Liver (tissue), 9 donors: ENCODE data around the gene CAPSL. TPM values are rescaled to one million over a fixed set of nuclear protein-coding genes. Genes with fewer than 3 reads are reported as not detected.

Source experiments
- DNase-seq: peaks from one replicate; pipeline ENCODE4 v3.0.0-alpha.2; 2017; ENCODE audit warnings: low spot score
- H3K27ac ChIP-seq, 2 donors: one replicate each; pipeline ENCODE4 v1.7.0; 2013; ENCODE audit warnings: inconsistent platforms in 2 of 2, low read length in 2 of 2, control low read depth in 1 of 2, low read depth in 1 of 2, mild to moderate bottlenecking in 1 of 2
- H3K27me3 ChIP-seq, 4 donors: one replicate each; pipeline versions ENCODE4 v1.6.1 to v1.7.0; 2013; ENCODE audit warnings: low read length in 3 of 4, inconsistent platforms in 1 of 4, mild to moderate bottlenecking in 1 of 4, moderate library complexity in 1 of 4; ENCODE audit not compliant: control insufficient read depth in 4 of 4, insufficient read depth in 4 of 4
- H3K36me3 ChIP-seq, 4 donors: one replicate each; pipeline versions ENCODE4 v1.6.1 to v1.7.0; 2013; ENCODE audit warnings: low read length in 3 of 4, mild to moderate bottlenecking in 3 of 4, low read depth in 1 of 4, moderate library complexity in 1 of 4; ENCODE audit not compliant: control insufficient read depth in 4 of 4, insufficient read depth in 3 of 4
- H3K4me1 ChIP-seq, 4 donors: one replicate each; pipeline versions ENCODE4 v1.6.1 to v1.7.0; 2013; ENCODE audit warnings: low read length in 3 of 4, mild to moderate bottlenecking in 3 of 4, moderate library complexity in 1 of 4; ENCODE audit not compliant: control insufficient read depth in 4 of 4, insufficient read depth in 4 of 4
- H3K4me3 ChIP-seq, 3 donors: one replicate each; pipeline versions ENCODE4 v1.6.1 to v1.7.0; 2013; ENCODE audit warnings: low read length in 3 of 3, control low read depth in 1 of 3, low read depth in 1 of 3, mild to moderate bottlenecking in 1 of 3
- H3K9ac ChIP-seq, 2 donors: one replicate each; pipeline ENCODE4 v1.7.0; 2013; ENCODE audit warnings: low read length in 2 of 2, mild to moderate bottlenecking in 2 of 2, moderate library complexity in 2 of 2, control low read depth in 1 of 2, low read depth in 1 of 2
- H3K9me3 ChIP-seq, 4 donors: one replicate each; pipeline versions ENCODE4 v1.6.1 to v1.7.0; 2013; ENCODE audit warnings: low read length in 3 of 4; ENCODE audit not compliant: control insufficient read depth in 4 of 4
- ATF3 ChIP-seq: IDR thresholded peaks from 2 replicates; pipeline ENCODE4 v1.6.1; 2016; ENCODE audit warnings: antibody characterized with exemption
- CTCF ChIP-seq: fragments of 150-350 bp; IDR thresholded peaks from 2 replicates; pipeline ENCODE4 v1.5.1; 2017; ENCODE audit warnings: improper control_type of control experiment, low read depth, low read length; ENCODE audit not compliant: missing input control
- EGR1 ChIP-seq, 2 donors: IDR thresholded peaks; 2 replicates each; pipeline ENCODE4 v1.6.1; 2016 to 2018; ENCODE audit warnings: antibody characterized with exemption in 2 of 2, low read depth in 2 of 2
- FOXA1 ChIP-seq: IDR thresholded peaks from 2 replicates; pipeline ENCODE4 v1.6.1; 2016; ENCODE audit warnings: antibody characterized with exemption
- FOXA2 ChIP-seq: IDR thresholded peaks from 2 replicates; pipeline ENCODE4 v1.6.1; 2016; ENCODE audit warnings: antibody characterized with exemption
- GABPA ChIP-seq, 2 donors: IDR thresholded peaks in 1 of 2; conservative IDR thresholded peaks in 1 of 2; 2 replicates each; pipeline ENCODE4 v1.6.1; 2016; ENCODE audit warnings: antibody characterized with exemption in 2 of 2, mild to moderate bottlenecking in 1 of 2, moderate library complexity in 1 of 2
- HNF4G ChIP-seq: IDR thresholded peaks from 2 replicates; pipeline ENCODE4 v1.6.1; 2016; ENCODE audit warnings: antibody characterized with exemption
- JUND ChIP-seq, 2 donors: IDR thresholded peaks; 2 replicates each; pipeline ENCODE4 v1.6.1; 2016; ENCODE audit warnings: antibody characterized with exemption in 2 of 2
- MAX ChIP-seq: IDR thresholded peaks from 2 replicates; pipeline ENCODE4 v1.6.1; 2016; ENCODE audit warnings: antibody characterized with exemption
- NR2F2 ChIP-seq: IDR thresholded peaks from 2 replicates; pipeline ENCODE4 v1.6.1; 2016; ENCODE audit warnings: antibody characterized with exemption
- RAD21 ChIP-seq, 2 donors: IDR thresholded peaks; 2 replicates each; pipeline ENCODE4 v1.6.1; 2016; ENCODE audit warnings: antibody characterized with exemption in 2 of 2, mild to moderate bottlenecking in 2 of 2
- REST ChIP-seq: IDR thresholded peaks from 2 replicates; pipeline ENCODE4 v1.6.1; 2016; ENCODE audit warnings: antibody characterized with exemption, mild to moderate bottlenecking
- RXRA ChIP-seq, 2 donors: IDR thresholded peaks; 2 replicates each; pipeline ENCODE4 v1.6.1; 2017 to 2018; ENCODE audit warnings: antibody characterized with exemption in 2 of 2, mild to moderate bottlenecking in 1 of 2
- SP1 ChIP-seq: IDR thresholded peaks from 2 replicates; pipeline ENCODE4 v1.6.1; 2018; ENCODE audit warnings: antibody characterized with exemption, mild to moderate bottlenecking
- TAF1 ChIP-seq: conservative IDR thresholded peaks from 2 replicates; pipeline ENCODE4 v1.6.1; 2016; ENCODE audit warnings: antibody characterized with exemption, mild to moderate bottlenecking
- YY1 ChIP-seq: IDR thresholded peaks from 2 replicates; pipeline ENCODE4 v1.6.1; 2016; ENCODE audit warnings: antibody characterized with exemption, mild to moderate bottlenecking
- ZBTB33 ChIP-seq: IDR thresholded peaks from 2 replicates; pipeline ENCODE4 v1.6.1; 2016; ENCODE audit warnings: antibody characterized with exemption
- WGBS: extraction: QIAGEN DNeasy Blood & Tissue Kit; methylation state at CpG from one replicate; pipeline ENCODE4 v1.1.7; 2013; 5-methylcytosine and 5-hydroxymethylcytosine counted together
- polyA plus RNA-seq, 2 donors: library from polyadenylated mRNA; stranded (reverse) in 1 of 2; unstranded in 1 of 2; fragments of 200-250 nt in 1 of 2; fragments of >200 nt in 1 of 2; fragmentation: Nextera tagmentation in 1 of 2; extraction: Ambion mirVana in 1 of 2; gene quantifications; one replicate each; pipeline versions ENCODE4 v1.2.1 to v1.2.3, GENCODE V29; 2013 to 2015
- total RNA-seq, 2 donors: library from RNA; depleted of rRNA; stranded (reverse); fragments of >200 nt; gene quantifications; one replicate each; pipeline ENCODE4 v1.2.3, GENCODE V29; 2014
- donor health status: healthy.
- donor health status: healthy.
- donor health status: healthy.
- donor health status: healthy.
- donor health status: healthy.

The CAPSL gene
- total and polyA plus RNA-seq, 4 donors, result 0.37 TPM; not detected in 3

- 93% methylated on average over 6 of the region's 6 CpGs for WGBS
- Histone ChIP-seq H3K9ac (no peak overlapping the region), H3K4me1 (no peaks in the 10 kb centered on the region), H3K9me3 (peaks cover 0 to 3% (median 0%) of the 10 kb centered on the region in 4 donors), H3K36me3 (no peaks in the 10 kb centered on the region), H3K27ac (no peak overlapping the region), H3K27me3 (no peaks in the 10 kb centered on the region), H3K4me3 (no peak overlapping the region)
- DNase-seq, result no peak
- TF ChIP-seq JUND (IDR thresholded peaks at IDR 0.05) (no peak), NR2F2 (no peak), CTCF (no peak), GABPA (IDR thresholded peaks at IDR 0.05 in 1 of 2, conservative IDR thresholded peaks at IDR 0.05 in 1 of 2) (no peak), HNF4G (no peak), REST (no peak), FOXA1 (no peak)
Measured at GRCh38 chr5:35903631-35904203, 34.7 kb downstream of the CAPSL start.

- no peak for TF ChIP-seq FOXA2
- TF ChIP-seq RXRA (IDR thresholded peaks at IDR 0.05), result no peak
- TF ChIP-seq GABPA (IDR thresholded peaks at IDR 0.05 in 1 of 2, conservative IDR thresholded peaks at IDR 0.05 in 1 of 2), result no peak
- TF ChIP-seq ZBTB33, result no peak
- no peak for TF ChIP-seq YY1
- no peak for TF ChIP-seq ATF3
- TF ChIP-seq SP1, result no peak
- no peak for TF ChIP-seq JUND (IDR thresholded peaks at IDR 0.05)
- TF ChIP-seq EGR1 (IDR thresholded peaks at IDR 0.05; ENCODE audit: low read depth in 2 of 2), result no peak
- TF ChIP-seq TAF1, result no peak
- no peak for TF ChIP-seq MAX
- TF ChIP-seq RAD21 (IDR thresholded peaks at IDR 0.05), result no peak
- whole genome bisulfite sequencing, result 82% methylated on average over 2 of the region's 2 CpGs
- no peaks in the 10 kb centered on the region for H3K4me1 ChIP-seq
Measured at GRCh38 chr5:35902046-35902672, 36.3 kb downstream of the CAPSL start.

More at GRCh38 chr5:35902046-35902672, 36.3 kb downstream of the CAPSL start:
- H3K27ac ChIP-seq, result no peak overlapping the region
- no peaks in the 10 kb centered on the region for H3K36me3 ChIP-seq
- no peak overlapping the region for H3K4me3 ChIP-seq
- H3K9me3 ChIP-seq, result peaks cover 0 to 3% (median 0%) of the 10 kb centered on the region in 4 donors
- no peaks in the 10 kb centered on the region for H3K27me3 ChIP-seq
- no peak overlapping the region for H3K9ac ChIP-seq
- DNase-seq, result no peak
